Mucosa of gallbladder (tissue), 1 donor: Measurements from ENCODE around the gene CADPS2. TPM values are rescaled to one million over a fixed set of nuclear protein-coding genes. Genes with fewer than 3 reads are reported as not detected.
"Not testable (repeated sequence)": the region's sequence is repeated elsewhere in the genome, so short reads cannot be mapped to it uniquely, and the experiment has no call there.

ENCODE experiments used
- DNase-seq: peaks from one replicate; pipeline ENCODE4 v3.0.0-alpha.2; 2020; ENCODE audit warnings: low spot score
- total RNA-seq: library from RNA; stranded (reverse); gene quantifications from one replicate; pipeline ENCODE4 v1.2.1, GENCODE V29; 2021
- donor health status: DM: no; HTN: no; CAD: no.

The CADPS2 gene
- total RNA-seq, 1 donor from 2014 or later: 38.4 TPM

DNA sequence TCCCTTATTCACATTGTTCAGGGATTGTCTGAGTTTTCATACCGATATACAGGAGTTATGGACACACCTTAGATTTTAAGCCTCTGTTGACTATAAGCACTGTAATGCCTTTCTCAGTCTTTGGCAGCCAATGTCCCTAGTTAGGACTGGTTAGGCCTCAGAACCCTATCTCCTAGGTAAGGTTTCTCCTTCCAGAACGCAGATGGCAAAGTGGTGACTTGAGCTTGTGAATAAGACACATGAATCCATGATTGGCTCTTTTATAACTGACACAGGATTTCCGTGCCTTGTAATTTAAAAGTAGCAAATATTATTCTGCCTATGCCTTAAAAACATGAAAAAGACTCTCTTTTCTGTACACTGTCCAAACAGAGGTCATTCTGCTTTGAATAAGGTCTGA, 171.1 kb downstream of the CADPS2 start:
- DNase-seq: no peak

DNA sequence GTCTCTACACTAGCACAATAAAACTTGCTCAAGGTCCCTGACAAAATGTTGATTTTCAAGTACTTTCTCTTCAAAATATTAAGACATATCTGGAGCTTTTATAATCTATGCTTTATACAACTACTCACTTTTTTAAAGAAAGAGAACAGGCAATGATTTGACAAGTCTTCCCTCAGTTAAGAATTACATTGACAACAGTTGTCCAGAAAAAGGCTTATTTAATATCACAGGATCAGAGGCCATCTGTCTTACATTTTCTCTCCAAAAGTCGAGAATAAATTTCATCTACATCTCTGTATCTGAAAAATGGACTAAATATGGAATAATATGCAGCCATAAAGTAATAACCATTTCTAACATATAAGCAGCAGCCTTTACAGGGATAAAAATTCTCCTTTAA, 175.3 kb downstream of the CADPS2 start:
- no peak for DNase-seq

DNA sequence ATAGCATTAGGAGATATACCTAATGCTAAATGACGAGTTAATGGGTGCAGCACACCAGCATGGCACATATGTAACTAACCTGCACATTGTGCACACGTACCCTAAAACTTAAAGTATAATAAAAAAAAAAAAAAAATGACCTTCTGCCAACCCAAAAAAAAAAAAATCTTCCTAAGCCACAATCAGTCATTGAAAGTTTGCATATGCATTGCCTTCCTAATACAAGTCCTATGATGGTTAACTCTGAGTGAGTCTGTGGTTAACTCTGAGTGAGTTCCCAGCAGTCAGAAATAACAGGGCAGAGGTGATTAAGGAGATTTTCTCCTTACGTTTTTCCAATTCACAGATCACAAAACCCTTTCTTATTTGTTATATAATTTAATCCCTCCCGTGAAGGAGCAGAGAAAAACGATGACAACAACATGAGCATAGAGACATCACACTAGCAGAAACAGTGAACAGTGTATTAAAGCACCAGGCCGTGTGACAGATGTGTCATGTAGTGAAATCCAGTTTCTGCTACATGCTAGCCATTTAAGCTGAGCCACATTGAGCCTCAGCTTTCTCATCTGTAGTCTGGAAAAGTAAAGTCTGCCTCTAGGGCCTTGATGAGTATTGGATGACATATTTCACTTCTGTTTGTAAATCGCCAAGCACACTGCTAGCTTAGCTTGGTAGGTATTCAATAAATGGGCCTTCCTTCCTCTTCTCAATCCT, 176.2 kb downstream of the CADPS2 start:
- DNase-seq: no peak

DNA sequence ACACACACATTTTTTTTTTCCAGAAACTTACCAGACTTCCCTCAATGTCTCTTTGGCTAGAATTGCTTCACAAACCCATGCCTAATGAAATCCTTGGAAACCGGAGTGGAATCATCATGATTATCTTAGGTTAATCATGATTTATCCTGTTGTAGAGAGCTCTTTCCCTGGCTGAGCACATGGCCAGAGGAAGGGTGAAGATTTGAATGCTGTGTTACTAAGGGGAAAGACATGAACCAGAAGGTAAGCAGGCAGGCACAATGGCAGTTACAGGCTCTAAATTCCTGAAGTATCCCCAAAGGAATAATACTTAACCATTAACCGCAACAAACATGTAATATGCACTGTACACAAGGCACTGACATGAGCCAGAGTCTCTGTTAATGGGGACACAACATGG, 179.4 kb downstream of the CADPS2 start:
- DNase-seq: no peak

DNA sequence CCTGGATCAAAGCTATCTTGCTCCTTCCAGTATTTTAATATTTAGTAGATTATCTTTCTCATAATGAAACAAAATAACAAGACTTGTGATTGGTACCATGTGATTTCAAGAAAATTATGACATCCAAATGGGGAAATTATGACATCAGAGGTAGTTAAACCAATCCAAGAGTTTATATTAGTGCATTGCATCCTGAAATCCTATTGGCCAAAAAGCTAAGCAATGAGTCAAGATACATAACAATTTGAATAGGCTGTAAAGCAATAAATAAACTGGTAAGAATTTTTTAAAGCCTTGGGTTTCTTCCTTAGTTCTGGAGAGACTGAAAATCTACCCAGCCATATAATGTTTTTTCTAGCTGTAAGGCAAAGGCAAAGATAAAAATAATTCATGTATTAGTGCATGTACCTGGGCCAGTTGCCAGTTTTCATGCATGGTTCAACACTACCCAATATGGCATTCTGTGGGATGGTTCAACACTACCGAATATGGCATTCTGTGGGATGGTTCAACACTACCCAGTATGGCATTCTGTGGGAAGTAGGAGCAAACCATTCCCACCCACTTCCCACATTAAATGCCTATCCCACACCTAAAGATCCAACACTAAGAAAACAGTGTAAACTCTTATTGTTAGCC, 183.3 kb downstream of the CADPS2 start, which contains the start of gene RNF148:
Gene RNF148, minus strand, starts transcription at position 51 of the 639 bp plus-strand sequence. CDS start 172 bp downstream, outside the sequence.
- DNase-seq: no peak

DNA sequence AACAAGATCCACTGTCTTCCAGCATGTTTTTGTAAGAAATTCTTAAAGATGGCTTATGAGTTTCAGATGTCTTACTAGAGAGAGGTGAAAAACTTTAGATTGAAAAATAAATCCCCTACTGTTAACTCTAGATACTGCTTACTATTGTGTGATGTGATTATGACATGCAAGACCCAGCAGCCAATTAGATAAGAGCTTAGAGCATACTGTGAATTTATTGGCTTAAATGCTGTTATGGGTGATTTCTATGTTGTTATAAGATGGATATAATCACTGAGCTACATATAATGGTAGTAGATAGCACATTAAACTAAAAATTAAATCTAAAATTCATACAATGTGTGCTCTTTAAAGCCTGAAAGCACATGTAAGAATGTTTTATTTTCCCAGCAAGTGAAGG, 187.2 kb downstream of the CADPS2 start, which contains the start of gene RNF133:
Gene RNF133, minus strand, starts transcription at position 101 of the 400 bp plus-strand sequence. CDS start 199 bp downstream, outside the sequence.
- DNase-seq: no peak

DNA sequence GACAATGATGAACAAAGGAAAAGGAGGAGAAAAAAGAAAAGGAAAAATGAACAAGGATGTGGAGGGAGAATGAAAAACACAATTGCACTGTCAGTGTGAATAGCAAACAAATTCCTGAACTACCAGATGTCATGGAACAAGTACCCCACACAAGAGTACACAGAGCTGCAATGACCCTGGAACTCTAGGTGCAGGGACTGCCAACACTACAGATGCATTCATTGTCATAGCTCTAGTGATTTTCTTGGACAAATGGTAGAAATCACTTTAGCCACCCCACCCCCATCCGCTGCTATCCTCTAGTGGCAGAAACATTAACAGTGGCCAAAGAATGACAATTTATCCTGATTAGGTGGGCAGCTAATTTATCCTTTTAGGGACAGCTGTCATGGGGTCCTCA, 190.4 kb downstream of the CADPS2 start:
- no peak for DNase-seq

DNA sequence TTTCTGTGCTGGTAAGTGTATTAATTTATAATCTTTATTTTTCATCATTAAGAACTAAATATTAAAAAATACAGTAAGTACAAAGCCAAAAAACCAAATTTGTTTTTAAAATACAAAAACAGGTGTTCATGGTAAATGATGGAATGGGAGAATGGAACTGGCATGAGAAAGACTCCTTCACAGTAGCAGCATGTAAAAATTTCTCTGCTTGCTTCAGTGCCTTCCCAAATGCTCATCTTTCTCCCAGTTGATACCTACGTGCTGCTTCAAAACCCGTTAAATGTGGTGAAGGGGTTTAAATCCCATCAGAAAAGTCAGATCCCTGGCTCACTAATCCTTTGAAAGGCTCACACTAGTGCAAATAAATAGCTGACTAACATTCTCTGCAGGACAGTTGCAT, 191.6 kb downstream of the CADPS2 start:
- DNase-seq: no peak

DNA sequence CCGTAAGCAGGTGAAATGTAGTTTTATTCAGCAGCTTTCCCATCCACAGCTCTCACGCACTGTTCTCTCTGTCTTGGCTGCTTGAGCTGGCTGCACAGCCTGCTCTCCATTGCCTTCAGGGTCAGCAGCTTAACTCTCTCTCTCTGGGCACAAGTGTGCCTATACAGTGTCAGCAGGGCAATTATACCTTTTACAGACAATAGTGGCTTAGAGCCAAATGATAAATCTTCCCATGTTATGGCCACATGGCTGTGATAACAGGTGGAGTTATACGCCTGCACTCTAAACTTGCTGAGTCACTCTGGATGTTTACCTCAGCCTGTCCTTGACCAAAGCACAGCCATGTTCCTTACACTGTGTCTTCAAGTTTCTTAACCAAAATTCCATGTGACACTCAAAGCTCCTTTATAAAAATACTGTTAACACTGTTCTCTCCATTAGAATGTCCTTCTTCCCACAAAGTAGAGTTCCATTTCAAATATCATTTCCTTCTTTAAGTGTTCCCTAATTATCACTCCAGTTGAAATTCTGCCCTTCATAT, 193.4 kb downstream of the CADPS2 start:
- DNase-seq: no peak

DNA sequence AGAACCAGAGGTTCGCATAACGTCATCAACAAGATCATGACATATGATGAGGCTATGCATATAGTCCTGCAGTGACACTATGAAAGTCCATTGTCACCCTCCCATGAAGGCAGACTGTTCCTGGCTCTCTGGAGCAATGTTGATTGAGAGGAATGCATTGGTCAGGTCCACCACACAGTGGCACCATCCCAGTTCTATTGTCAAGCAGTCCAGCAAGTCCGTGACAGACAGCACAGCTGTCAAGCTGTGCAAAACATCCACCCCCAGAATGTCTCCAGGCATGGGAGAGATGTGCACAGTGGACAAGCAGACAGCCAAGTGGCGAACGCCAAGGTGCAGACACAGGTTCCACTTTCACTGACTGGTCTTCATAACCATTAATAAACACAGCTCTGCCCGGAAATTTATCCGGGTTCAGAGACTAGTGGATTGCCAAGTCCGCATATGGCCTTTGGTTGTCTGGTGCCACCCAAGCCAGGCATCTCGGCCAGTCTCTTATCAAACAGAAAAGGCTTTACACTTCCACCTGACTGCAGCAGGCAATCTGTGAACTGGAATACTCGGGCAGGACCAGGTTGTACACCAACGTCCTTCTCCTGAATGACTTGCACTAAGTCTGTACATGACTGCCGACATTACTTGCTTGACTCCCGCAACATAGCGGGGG, 194.6 kb downstream of the CADPS2 start:
- DNase-seq: no peak

DNA sequence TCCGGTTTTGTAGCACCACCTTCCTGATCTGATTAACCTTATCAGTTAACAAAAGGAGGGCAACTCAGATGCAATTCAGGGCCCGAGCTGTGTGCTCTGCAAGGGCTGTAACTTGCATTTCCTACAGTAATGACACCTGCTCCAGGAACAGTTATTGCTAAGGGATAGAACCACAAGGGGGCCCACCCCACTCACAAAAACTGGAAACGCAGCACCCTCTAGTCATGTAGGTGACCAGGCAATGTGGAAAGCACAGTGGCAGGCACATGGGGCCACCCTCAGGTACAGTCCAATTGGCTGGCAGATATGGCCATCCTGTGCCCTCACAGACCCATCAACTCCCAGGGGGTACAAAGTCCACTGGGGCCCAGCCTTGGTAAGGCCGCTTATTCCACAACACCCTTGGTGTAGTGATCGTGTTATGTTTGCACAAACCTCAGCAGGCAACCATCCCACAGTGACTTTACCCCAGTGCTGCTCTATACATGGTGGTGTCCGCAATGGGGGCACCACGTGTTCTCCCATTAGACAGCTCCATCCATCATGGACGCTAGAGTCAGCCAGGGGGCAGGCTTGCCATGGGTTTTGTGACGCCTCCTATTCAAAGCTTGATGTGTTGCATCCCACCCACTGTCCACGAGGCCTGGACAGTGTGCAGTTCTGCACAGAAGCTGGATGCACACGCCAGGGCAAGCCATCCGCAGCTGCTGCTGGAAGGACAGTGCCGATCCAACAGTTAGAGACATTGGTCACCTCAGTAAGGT, 196.7 kb downstream of the CADPS2 start:
- DNase-seq: no peak

DNA sequence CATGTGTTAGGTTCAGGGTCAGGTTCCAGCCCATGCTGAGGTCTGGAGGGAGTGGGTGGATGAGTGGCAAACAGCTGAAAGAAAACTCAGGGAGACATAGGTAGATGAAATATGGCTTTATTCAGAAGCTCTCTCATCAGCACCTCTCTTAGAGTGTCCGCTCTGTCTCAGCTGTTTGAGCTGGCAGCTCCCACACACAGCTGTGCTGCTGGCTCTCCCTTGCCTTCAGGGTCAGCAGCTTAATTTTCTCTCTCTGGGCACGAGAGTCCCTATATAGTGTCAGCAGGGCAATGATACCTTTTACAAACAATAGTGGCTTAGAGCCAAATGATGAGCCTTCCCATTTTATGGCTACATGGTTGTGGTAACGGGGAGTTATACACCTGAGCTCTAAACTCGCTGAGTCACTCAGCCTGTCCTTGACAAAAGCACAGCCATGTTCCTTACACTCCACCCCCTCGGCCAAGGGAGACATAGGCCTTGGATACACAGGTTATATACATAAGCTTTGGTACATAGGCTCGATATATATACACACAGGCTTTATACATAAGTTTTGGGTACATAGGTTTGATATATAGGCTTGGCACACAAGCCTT, 197.8 kb downstream of the CADPS2 start:
- no peak for DNase-seq

DNA sequence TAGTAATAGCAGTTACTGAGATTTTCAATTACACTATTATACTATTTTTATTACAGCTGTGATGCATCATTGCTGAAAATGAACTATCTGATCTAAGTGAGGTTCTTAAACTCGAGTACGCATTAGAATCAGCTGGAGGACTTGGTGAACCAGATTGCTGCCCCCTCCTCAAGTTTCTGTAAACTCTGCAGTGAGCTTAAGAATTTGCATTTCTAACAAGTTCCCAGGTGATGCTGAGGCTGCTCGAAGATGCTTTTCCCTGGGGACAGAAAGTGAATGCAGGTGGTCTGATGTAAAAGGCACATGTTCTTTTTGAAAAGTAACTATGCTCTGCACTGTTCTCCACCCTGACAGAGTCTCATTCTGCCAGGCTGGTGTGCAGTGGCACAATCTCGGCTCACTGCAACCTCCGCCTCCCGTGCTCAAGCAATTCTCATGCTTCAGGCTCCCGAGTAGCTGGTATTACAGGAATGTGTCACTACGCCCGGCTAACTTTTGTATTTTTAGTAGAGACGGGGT, 199.8 kb downstream of the CADPS2 start:
- DNase-seq: no peak

DNA sequence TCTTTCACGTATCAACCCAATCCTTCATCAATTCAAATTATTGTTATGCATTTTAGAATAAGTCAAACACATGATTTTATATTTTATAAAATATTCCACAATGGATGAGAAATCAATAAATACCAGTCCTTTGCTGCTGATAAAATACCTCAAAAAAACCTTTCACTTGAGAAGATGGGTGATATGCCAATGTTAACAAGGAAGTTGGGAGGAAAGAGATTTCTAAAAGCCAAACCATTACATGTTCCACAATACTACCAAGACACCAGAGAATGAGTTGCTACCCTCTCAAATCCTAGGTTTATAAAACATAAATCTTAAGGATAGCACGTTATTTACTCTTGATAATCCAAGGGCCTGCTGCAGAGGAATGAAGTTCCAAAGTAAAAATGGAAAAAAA, 201.8 kb downstream of the CADPS2 start:
- no peak for DNase-seq

DNA sequence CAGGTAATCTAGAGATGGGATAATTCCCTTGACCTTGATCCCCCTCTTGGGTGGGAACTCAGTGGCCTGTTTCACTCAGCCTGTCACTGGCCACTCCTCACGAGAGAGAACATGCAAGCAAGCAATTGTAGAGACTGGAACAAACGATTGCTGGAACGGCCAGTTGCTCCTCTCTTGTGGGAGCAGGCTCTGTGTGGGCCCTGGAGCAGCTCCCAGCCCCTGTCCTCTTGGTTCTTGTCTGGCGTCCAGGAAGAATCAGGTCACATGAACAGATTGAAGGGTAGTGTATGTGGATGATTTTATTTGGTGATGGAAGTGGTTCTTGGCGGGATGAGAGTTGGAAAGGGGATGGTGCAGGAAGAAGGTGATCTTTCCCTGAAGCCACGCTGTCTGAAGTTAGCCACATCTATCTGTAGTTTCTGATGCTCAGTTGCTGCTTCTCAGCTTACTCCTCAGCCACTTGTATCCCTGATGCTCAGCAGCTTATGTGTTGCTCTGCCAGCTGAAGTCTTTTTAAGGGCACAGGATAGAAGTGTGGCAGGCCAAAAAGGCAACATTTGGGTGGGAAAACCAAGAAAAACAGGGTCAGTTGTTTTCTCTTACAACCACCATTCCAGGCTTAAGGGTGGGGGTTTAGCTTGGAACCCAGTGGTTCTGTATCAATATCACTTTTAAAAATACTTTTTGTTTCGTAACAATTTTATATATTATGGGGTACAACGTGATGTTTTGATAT, 203.3 kb downstream of the CADPS2 start:
- no peak for DNase-seq

DNA sequence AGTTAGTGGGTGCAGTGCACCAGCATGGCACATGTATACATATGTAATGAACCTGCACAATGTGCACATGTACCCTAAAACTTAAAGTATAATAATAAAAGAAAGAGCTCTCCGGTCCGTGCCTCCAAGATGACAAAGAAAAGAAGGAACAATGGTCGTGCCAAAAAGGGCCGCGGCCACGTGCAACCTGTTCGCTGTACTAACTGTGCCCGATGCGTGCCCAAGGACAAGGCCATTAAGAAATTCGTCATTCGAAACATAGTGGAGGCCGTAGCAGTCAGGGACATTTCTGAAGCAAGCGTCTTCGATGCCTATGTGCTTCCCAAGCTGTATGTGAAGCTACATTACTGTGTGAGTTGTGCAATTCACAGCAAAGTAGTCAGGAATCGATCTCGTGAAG, 205.1 kb downstream of the CADPS2 start:
- DNase-seq: not testable (repeated sequence)

DNA sequence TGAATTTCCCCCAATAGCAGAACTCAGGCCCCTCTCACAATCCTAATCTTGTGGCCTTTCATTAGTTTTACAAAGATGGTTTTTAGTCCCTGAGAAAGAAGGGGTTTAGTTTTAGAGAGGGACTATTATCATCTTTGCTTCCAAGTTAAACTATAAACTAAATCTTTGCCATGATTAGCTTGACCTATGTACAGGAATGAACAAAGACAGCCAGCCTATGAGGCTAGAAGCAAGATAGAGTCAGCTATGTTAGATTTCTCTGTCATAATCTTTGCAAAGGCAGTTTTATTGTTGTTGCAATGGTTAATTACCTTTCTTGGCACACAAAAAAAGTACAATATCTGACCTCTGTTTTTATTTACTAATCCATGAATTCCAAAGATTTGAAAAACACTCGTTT, 206.4 kb downstream of the CADPS2 start:
- DNase-seq: no peak

DNA sequence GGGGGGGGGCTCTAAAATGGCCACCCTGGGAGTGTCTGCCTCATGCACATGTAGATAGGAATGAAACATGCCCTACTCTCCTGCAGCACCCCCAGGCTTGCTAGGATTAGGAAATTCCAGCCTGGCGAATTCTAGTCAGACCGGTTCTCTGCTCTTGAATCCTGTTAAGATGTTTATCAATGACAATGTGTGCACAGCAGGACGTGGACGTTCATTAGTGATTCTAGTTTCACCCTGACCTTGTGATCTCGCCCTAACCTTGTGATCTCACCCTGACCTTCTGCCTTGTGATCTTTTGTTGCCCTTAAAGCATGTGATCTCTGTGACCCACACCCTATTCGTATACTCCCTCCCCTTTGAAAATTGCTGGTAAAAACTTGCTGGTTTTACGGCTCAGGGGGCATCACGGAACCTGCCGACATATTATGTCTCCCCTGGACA, 207.0 kb downstream of the CADPS2 start:
- DNase-seq: peak; percentile 76

DNA sequence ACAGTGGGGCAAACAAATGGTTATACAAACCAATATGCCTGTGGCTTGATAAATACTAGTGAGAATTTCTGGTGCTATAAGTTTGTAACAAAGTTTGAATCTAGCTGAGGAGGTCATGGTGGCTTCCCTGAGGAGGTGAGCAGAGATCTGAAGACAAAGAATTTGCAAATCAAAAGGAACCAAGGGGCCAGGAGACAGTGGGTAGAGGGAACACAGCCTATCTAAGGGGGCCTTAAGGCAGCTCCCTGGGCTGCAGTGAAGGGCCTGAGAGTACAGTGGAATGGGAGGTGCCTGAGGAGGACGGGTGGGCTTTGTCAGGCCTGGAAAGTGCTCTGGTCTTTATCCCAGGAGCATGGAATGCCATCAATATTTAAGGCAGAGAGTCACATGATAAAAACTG, 209.1 kb downstream of the CADPS2 start:
- DNase-seq: no peak

DNA sequence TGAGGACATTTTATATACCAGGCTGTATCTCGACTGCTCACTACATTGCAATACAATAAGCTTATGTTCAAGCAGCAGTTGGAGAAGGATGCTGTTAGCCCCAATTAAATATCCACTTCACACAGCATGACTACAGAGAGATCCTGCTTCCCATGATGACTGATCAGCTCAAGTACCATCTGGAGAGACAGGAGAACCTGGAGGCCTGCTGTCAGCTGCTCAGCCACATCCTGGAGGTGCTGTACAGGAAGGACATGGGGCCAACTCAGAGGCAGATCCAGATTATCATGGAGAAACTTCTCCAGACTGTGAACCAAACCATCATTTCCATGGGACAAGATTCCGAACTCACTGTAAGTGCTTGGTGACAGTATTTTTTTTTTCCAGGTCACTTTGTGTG, 209.8 kb downstream of the CADPS2 start:
- no peak for DNase-seq
